IPS DF 19.7 (cell line): ENCODE measurements around the gene CSN3.

Experiments used
- DNase-seq: peaks from one replicate; pipeline ENCODE4 v3.0.0-alpha.2; 2013; ENCODE audit warnings: low read depth, low spot score

Gene CSN3

DNA sequence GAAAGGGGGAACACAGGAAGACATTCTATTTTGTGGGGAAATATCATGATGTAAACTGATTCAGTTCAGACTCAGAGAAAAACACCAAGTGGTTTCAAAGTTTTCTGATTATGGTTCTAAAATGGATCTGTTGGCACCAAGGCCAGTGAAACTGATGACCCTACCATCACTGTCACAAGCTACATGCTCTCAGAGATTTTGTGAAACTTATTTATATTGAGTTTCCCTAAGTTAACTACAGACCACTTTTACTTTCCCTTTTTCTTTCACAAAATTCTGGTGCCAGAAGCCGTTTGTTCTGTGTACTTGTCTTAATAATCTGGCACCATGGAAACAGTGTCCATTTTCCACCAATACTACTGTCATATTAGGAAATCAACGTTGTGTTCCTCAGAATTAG is 48.9 kb downstream of the CSN3 start:
- DNase-seq = no peak

DNA sequence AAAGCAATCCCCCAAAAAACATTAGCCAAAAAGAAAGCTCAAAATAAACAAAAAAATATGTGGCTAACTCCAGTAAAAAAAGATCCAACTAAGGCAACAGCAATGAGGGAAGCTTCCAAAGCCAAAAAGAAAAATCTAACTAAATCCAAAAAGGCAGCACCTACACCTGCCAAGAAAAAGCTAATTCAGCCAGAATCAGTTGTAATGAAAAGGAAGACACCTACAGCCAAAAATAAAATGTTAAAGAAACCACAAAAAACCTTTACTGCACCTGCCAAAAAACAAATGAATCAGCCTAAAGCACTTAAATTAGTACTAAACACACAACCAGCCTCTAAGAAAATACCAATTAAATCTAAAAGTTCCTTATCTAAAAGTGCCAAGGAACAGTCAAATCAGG is 55.2 kb downstream of the CSN3 start:
- no peak for DNase-seq

DNA sequence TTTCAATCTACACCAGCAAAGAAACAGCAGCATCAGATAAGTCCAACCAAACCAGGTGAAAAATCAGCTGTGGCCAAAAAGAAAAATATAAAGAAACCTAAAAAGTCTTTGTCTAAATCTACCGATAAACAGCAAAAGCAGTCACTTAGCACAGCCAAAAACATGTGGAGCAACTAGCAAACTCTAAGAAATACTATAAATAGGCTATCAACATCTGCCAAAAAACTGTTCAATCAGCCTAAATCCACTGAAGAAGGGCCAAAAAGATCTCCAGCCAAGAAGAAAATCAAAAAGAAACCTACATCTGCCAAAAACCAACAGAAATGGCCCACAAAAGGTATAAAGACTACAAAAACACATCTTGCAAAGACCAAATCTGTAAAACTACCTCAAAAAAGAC is 55.7 kb downstream of the CSN3 start:
- DNase-seq = no peak

DNA sequence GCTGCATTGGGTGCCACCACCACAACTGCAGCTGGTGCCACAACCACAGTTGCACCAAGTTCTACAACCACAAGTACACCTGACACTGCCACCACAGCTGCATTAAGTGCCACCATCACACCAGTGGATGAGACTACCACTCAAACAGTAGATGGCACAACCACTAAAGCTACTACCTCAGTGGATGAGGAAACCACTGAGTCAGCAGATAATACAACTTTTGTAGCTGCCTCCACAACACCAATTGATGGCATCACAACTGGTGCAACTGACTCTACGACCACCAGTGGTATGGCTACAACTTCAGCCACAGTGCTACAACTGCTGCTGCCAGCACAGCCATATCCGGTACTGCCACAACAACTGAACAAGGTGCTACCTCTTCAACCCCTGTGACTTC is 57.2 kb downstream of the CSN3 start:
- DNase-seq = no peak

DNA sequence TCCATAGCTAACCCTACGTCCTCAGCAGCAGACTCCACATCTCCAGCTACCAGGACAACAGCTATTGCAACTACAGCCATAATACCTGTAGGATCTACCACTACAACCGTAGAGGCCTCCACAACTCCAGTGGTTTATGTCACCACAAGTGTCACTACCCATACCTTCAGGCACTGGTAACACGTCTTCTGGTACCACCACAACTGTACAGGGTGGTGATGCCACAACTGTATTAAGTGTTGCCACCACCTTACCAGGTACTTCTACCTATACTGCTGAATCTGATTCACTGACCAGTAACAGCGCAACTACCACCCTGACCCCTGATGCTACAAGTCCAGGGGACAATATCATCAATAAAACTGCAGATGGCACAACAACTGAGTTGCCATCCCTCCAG is 57.8 kb downstream of the CSN3 start:
- no peak for DNase-seq
